ENCODE measurements around the gene WDR1.

Gene WDR1

GRCh38 chr4:10045481-10045880 lies 71.1 kb downstream of the WDR1 start:
- DNase-seq (ENCODE audit: low read depth, low spot score) = peak; percentile 75

DNA sequence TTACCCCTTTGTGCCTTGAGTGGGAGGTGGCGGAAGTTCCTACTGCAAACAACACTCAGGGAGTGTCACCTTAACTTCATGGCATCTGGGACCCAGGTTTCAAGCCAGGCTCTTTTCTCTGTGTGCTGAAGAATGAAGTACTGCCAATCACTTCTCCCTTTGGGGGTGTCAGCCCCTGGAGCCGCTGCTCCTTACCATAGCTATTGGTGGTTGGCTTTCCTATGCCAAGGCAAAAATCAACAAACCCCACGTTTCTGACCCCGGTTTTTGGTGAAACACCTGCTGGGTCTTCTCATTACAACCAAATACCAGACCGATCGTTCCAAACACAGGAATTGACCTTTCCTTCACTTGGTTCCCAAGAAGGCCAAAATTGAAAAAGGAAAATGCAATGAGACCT lies 75.6 kb downstream of the WDR1 start:
- DNase-seq (ENCODE audit: low read depth, low spot score) = no peak

- no peak for DNase-seq (ENCODE audit: low read depth, low spot score)
Measured at GRCh38 chr4:10040049-10040892, 76.3 kb downstream of the WDR1 start.

DNA sequence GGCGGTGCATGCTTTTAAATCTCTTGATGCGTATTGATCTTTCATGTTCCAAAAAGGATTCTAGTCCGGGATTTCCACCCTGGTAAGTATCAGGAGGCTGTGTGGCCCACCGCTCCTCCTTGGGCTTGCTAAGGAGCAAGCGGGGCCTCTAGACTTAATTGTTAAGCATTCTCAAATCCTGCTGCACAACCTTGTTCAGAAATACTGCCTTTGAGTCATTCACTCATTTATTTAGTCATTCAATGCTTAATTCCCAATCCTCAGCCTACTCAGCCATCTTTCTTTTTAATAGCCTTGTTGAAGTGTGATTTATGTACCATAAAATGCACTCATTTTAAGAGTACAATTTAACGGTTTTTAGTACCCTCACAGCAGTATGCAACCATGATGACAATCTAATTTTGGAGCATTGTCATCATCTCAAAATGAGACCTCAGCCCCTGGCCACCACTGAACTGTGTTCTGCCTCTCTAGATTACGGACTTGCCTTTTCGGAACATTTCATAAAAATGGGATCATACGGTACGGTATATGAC lies 79.7 kb downstream of the WDR1 start:
- no peak for DNase-seq (ENCODE audit: low read depth, low spot score)

DNA sequence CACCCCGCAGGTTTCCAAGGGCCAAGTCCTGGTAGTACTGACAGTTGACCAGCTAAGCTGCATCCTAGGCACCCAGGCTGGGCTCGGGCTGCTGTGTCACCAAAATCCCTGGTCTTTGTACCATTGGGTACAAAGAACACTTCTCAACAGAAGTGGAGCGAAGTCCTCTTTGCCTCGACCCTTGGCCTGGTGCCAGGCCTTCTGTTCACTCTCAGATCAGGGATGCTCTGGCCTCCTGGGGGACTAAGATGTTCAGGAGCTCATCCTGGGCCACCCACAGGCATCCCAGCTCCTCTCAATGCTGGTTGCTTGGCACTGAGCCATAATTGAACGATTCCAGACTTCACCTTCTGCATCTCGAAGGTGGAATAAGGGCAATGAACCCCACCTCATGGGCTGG lies 81.5 kb downstream of the WDR1 start:
- no peak for DNase-seq (ENCODE audit: low read depth, low spot score)

DNA sequence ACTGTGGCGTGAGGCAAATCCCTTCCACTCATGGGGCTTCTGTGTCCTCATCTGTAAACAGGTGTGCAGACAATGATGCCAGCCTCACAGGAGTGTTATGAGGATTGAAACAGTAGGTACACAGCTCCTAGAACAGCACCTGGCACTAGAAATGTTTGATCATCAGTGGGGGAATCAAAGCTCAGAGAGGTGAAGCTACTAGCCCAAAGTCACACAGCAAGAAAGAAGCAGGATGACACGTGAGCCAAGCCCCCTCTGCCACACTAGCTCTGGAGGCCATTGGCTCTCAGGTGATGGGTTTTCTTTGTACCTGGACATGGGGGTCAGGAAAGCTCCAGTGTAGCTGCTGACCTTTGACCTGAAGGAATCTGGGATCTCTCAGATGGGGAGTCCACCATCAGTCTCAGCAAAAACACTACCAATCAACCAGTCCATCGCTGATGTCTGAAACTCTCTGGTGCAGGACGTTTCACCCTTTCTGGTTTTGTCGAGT lies 81.9 kb downstream of the WDR1 start:
- DNase-seq (ENCODE audit: low read depth, low spot score) = no peak

- DNase-seq (ENCODE audit: low read depth, low spot score) = no peak
Measured at GRCh38 chr4:10034136-10034535, 82.5 kb downstream of the WDR1 start.

- DNase-seq (ENCODE audit: low read depth, low spot score) = peak; percentile 36
Measured at GRCh38 chr4:10033191-10033881, 83.3 kb downstream of the WDR1 start.

GRCh38 chr4:10032625-10033024 lies 84.0 kb downstream of the WDR1 start:
- peak; percentile 72 for DNase-seq (ENCODE audit: low read depth, low spot score)

DNA sequence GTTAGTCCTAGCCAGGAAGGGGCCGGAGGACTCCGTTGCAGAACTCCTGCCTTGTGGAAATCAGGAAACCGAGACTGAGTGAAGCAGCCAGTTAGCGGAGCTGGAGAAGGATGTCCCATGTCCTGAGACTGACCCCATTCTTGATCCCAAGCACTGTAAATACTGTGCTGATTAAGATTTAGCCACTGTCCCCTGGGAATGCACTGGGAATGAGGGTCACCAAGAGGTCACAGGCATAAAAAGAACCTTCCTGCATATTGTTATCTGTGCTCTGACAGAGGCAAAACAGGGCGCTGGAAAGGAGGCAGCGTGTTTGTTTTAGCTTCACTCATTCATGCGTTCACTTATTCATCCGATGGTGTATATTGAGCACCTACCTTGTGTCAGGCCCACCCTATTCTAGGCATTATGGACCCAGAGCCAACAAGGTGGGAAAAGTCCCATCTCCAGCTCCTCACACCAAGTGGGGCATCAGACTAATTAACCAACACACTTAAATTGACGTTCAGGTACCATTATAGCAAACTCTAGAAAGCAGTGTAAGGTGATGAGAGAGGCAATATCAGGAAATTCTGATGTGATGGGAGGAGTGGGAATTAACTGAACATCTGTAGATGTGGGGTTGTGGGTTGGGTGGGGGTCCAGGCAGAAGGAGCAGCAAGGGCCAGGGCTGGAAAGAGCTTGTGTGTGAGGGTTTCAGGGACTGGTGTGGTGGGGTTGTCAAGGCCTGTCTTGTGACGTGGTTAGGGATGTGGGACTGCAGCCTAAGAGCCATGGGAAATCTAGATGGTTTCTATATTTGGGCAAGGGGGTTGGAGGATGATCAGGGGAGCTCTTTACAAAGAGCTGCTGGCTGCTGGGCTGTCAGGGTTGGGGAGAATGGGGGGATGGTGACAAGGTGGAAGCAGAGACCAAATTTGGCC lies 84.7 kb downstream of the WDR1 start:
- DNase-seq (ENCODE audit: low read depth, low spot score) = peak; percentile 79

- no peak for DNase-seq (ENCODE audit: low read depth, low spot score)
Measured at GRCh38 chr4:10030972-10031667, 85.5 kb downstream of the WDR1 start.

- no peak for DNase-seq (ENCODE audit: low read depth, low spot score)
Measured at GRCh38 chr4:10029403-10029802, 87.2 kb downstream of the WDR1 start.

DNA sequence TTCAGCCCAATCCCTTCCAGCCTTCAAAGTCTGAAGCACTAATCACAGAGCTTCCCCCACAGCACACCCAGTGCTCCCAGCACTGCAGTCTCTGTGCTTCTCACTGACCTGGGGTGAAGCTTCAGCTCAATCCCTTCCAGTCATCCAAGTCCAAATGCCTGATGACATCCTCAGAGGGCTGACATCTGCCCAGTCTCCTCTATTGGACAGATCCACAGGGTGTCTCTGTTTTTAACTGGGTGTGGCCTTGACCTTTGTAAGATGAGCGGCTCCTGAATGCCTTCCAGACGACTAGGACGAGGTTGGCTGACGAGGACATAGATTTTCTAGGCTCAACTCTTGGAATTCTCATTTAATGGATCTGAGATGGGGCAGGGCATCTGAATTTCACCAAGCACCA lies 87.7 kb downstream of the WDR1 start:
- DNase-seq (ENCODE audit: low read depth, low spot score) = no peak

GRCh38 chr4:10026485-10026884 lies 90.1 kb downstream of the WDR1 start:
- no peak for DNase-seq (ENCODE audit: low read depth, low spot score)

DNA sequence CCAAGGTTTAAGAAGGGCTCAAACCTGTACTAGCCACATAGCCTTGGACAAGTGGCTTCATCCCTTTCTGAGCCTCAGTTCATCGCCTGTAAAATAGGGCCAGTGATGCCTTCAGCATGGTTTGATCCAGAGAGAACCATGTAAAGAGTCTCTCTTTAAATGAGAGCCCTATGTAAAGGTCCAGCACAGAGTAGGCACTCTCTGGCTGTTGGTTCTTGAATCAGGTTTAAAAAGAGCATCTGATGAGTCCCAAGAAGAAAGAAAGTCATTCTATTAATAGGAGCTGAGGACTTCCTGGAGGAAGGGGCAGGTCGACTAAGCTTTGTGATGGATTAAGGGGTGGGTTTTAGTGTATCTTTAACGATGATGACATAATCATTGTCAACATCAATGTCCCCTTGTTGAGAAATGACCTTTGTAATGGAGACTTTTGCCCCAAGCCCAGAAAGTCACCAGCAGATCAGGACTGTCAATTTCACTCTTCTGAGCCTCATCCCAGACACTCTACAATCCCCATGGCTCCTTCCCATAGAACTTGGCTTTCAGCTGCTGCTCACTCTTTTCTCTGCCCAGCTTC lies 91.3 kb downstream of the WDR1 start:
- no peak for DNase-seq (ENCODE audit: low read depth, low spot score)

All from astrocyte of the hippocampus (primary cell).